DOHH2 (cell line): ENCODE measurements around the gene DPYSL5.

Experiments used
- H3F3A ChIP-seq: fragments of 200-600 bp; sonication (generic), shearing (Covaris generic); 2 replicates; pipeline ENCODE4 v1.6.0; 2016; ENCODE audit warnings: antibody characterized with exemption, mild to moderate bottlenecking; ENCODE audit not compliant: control insufficient read depth, insufficient read depth
- H3K27ac ChIP-seq: fragments of 200-600 bp; sonication (generic); 2 replicates; pipeline ENCODE4 v1.5.1; 2014; ENCODE audit warnings: low read depth, mild to moderate bottlenecking, low read length, moderate library complexity
- H3K27me3 ChIP-seq: fragments of 200-600 bp; sonication (generic); 2 replicates; pipeline ENCODE4 v1.6.1; 2014; ENCODE audit warnings: mild to moderate bottlenecking, low read length, mixed read lengths; ENCODE audit not compliant: control insufficient read depth
- H3K36me3 ChIP-seq: fragments of 200-600 bp; sonication (generic); 2 replicates; pipeline ENCODE4 v1.6.1; 2014; ENCODE audit warnings: mild to moderate bottlenecking, low read length, moderate library complexity, mixed read lengths; ENCODE audit not compliant: control insufficient read depth
- H3K4me1 ChIP-seq: fragments of 200-600 bp; sonication (generic); 2 replicates; pipeline ENCODE4 v1.6.1; 2014; ENCODE audit warnings: mild to moderate bottlenecking, low read length, mixed read lengths; ENCODE audit not compliant: control insufficient read depth
- H3K4me2 ChIP-seq: fragments of 200-600 bp; sonication (generic); 2 replicates; pipeline ENCODE4 v1.6.0; 2014; ENCODE audit warnings: mild to moderate bottlenecking, low read length, moderate library complexity
- H3K4me3 ChIP-seq: fragments of 200-600 bp; sonication (generic); 2 replicates; pipeline ENCODE4 v1.5.1; 2014; ENCODE audit warnings: mild to moderate bottlenecking, low read length, mixed read lengths
- H3K79me2 ChIP-seq: fragments of 200-600 bp; sonication (generic); 2 replicates; pipeline ENCODE4 v1.6.1; 2014; ENCODE audit warnings: mild to moderate bottlenecking, low read length, mixed read lengths; ENCODE audit not compliant: control insufficient read depth
- H3K9me2 ChIP-seq: fragments of 200-600 bp; sonication (generic); replicated peaks from 2 replicates; pipeline ENCODE4 v1.6.1; 2014; ENCODE audit warnings: mild to moderate bottlenecking, low read length, mixed read lengths; ENCODE audit not compliant: control insufficient read depth
- H3K9me3 ChIP-seq: fragments of 200-600 bp; sonication (generic); 2 replicates; pipeline ENCODE4 v1.6.1; 2014; ENCODE audit warnings: antibody characterized with exemption, low read length, mixed read lengths; ENCODE audit not compliant: control insufficient read depth, insufficient read depth
- H4K20me1 ChIP-seq: fragments of 200-600 bp; sonication (generic); 2 replicates; pipeline ENCODE4 v1.6.0; 2014; ENCODE audit warnings: low read depth, mild to moderate bottlenecking, antibody characterized with exemption, low read length, moderate library complexity; ENCODE audit not compliant: control insufficient read depth, insufficient read depth
- CTCF ChIP-seq: fragments of 200-600 bp; sonication (generic); IDR thresholded peaks from one replicate; pipeline ENCODE4 v1.5.1; 2014; ENCODE audit warnings: antibody characterized with exemption, mild to moderate bottlenecking, low read depth, low read length; ENCODE audit not compliant: poor library complexity, severe bottlenecking
- EZH2phosphoT487 ChIP-seq: fragments of 200-600 bp; sonication (generic); IDR thresholded peaks from 2 replicates; pipeline ENCODE4 v1.6.1; 2017; ENCODE audit warnings: borderline replicate concordance, mild to moderate bottlenecking, antibody characterized with exemption, low read length, moderate library complexity, mixed read lengths

The DPYSL5 gene

GRCh38 chr2:26854283-26854827 lies 6.4 kb downstream of the DPYSL5 start:
- H3K9me2 ChIP-seq = no peaks in the 10 kb centered on the region
- no peak overlapping the region for H3K4me2 ChIP-seq
- no peaks in the 10 kb centered on the region for H3K36me3 ChIP-seq
- H3K79me2 ChIP-seq = no peaks in the 10 kb centered on the region
- no peak overlapping the region for H3K27ac ChIP-seq
- no peak for TF ChIP-seq EZH2phosphoT487
- TF ChIP-seq CTCF = no peak
- no peak overlapping the region for H3K4me3 ChIP-seq
- H3K4me1 ChIP-seq = no peaks in the 10 kb centered on the region
- no peaks in the 10 kb centered on the region for H3K9me3 ChIP-seq
- H3F3A ChIP-seq = no peaks in the 10 kb centered on the region
- peaks cover 18% of the 10 kb centered on the region; the same call in 1 of the 2 replicates for H3K27me3 ChIP-seq
- H4K20me1 ChIP-seq = no peaks in the 10 kb centered on the region; the same call in 1 of the 2 replicates

- Histone ChIP-seq H3K4me1 (no peaks in the 10 kb centered on the region), H3K4me2 (no peak overlapping the region), H3K9me3 (no peaks in the 10 kb centered on the region), H3K9me2 (no peaks in the 10 kb centered on the region), H3K4me3 (no peak overlapping the region), H3K27me3 (peaks cover 12% of the 10 kb centered on the region; the same call in 1 of the 2 replicates), H4K20me1 (no peaks in the 10 kb centered on the region; the same call in 1 of the 2 replicates), H3K36me3 (no peaks in the 10 kb centered on the region), H3K27ac (no peak overlapping the region), H3F3A (no peaks in the 10 kb centered on the region), H3K79me2 (no peaks in the 10 kb centered on the region)
- TF ChIP-seq CTCF = no peak
- no peak for TF ChIP-seq EZH2phosphoT487
Observed at GRCh38 chr2:26855466-26855865, 7.5 kb downstream of the DPYSL5 start.

- Histone ChIP-seq H3F3A (no peaks in the 10 kb centered on the region), H3K27me3 (peaks cover 7% of the 10 kb centered on the region; the same call in 1 of the 2 replicates), H3K36me3 (no peaks in the 10 kb centered on the region), H3K4me1 (no peaks in the 10 kb centered on the region), H3K9me3 (no peaks in the 10 kb centered on the region), H3K79me2 (no peaks in the 10 kb centered on the region), H3K9me2 (no peaks in the 10 kb centered on the region), H3K27ac (no peak overlapping the region), H3K4me3 (no peak overlapping the region), H3K4me2 (no peak overlapping the region), H4K20me1 (no peaks in the 10 kb centered on the region)
- TF ChIP-seq EZH2phosphoT487 (no peak), CTCF (no peak)
Observed at GRCh38 chr2:26859622-26860021, 11.7 kb downstream of the DPYSL5 start.
